ENCODE measurements around the gene COL25A1. TPM values are rescaled to one million over a fixed set of nuclear protein-coding genes. Genes with fewer than 3 reads are reported as not detected.

The COL25A1 gene
- total and polyA plus RNA-seq, 4 donors: 0.61 to 4.4 (median 2.1) TPM

GRCh38 chr4:109079731-109080130 is 222.7 kb downstream of the COL25A1 start:
- Histone ChIP-seq H3K9ac (ENCODE audit: low read depth in 1 of 2, low read length in 2 of 2) (no peak overlapping the region), H3K4me3 (ENCODE audit: low read depth in 1 of 3, low read length in 3 of 3) (no peak overlapping the region), H3K4me1 (ENCODE audit: control insufficient read depth in 4 of 4, insufficient read depth in 4 of 4, low read length in 3 of 4) (no peaks in the 10 kb centered on the region), H3K9me3 (ENCODE audit: control insufficient read depth in 4 of 4, low read length in 3 of 4) (no peaks in the 10 kb centered on the region), H3K36me3 (ENCODE audit: control insufficient read depth in 4 of 4, insufficient read depth in 3 of 4, low read depth in 1 of 4, low read length in 3 of 4) (no peaks in the 10 kb centered on the region), H3K27me3 (ENCODE audit: control insufficient read depth in 4 of 4, insufficient read depth in 4 of 4, low read length in 3 of 4) (peaks cover 0 to 6% (median 0%) of the 10 kb centered on the region in 4 donors), H3K27ac (ENCODE audit: low read depth in 1 of 2, low read length in 2 of 2) (no peak overlapping the region)
- DNase-seq (ENCODE audit: low spot score): no peak
- WGBS: 48% methylated on average over 4 of the region's 4 CpGs
- TF ChIP-seq HNF4G (IDR thresholded peaks at IDR 0.05) (no peak), REST (IDR thresholded peaks at IDR 0.05) (no peak), RAD21 (IDR thresholded peaks at IDR 0.05) (no peak), EGR1 (IDR thresholded peaks at IDR 0.05; ENCODE audit: low read depth in 2 of 2) (no peak), ATF3 (IDR thresholded peaks at IDR 0.05) (no peak), NR2F2 (IDR thresholded peaks at IDR 0.05) (no peak), SP1 (IDR thresholded peaks at IDR 0.05) (no peak), HNF4A (conservative IDR thresholded peaks at IDR 0.05) (no peak), GABPA (IDR thresholded peaks at IDR 0.05 in 1 of 2, conservative IDR thresholded peaks at IDR 0.05 in 1 of 2) (no peak), TAF1 (conservative IDR thresholded peaks at IDR 0.05) (no peak), RXRA (IDR thresholded peaks at IDR 0.05) (no peak), ZBTB33 (IDR thresholded peaks at IDR 0.05) (no peak), MAX (IDR thresholded peaks at IDR 0.05) (no peak), FOXA2 (IDR thresholded peaks at IDR 0.05) (no peak), FOXA1 (IDR thresholded peaks at IDR 0.05) (no peak), CTCF (IDR thresholded peaks at IDR 0.05; ENCODE audit: low read depth, low read length, missing input control) (no peak)

- Histone ChIP-seq H3K27me3 (ENCODE audit: control insufficient read depth in 4 of 4, insufficient read depth in 4 of 4, low read length in 3 of 4) (peaks cover 0 to 6% (median 0%) of the 10 kb centered on the region in 4 donors), H3K4me1 (ENCODE audit: control insufficient read depth in 4 of 4, insufficient read depth in 4 of 4, low read length in 3 of 4) (no peaks in the 10 kb centered on the region), H3K36me3 (ENCODE audit: control insufficient read depth in 4 of 4, insufficient read depth in 3 of 4, low read depth in 1 of 4, low read length in 3 of 4) (no peaks in the 10 kb centered on the region), H3K4me3 (ENCODE audit: low read depth in 1 of 3, low read length in 3 of 3) (no peak overlapping the region), H3K9ac (ENCODE audit: low read depth in 1 of 2, low read length in 2 of 2) (no peak overlapping the region), H3K27ac (ENCODE audit: low read depth in 1 of 2, low read length in 2 of 2) (no peak overlapping the region), H3K9me3 (ENCODE audit: control insufficient read depth in 4 of 4, low read length in 3 of 4) (no peaks in the 10 kb centered on the region)
- WGBS: 58% methylated on average over 2 of the region's 2 CpGs
- no peak for DNase-seq (ENCODE audit: low spot score)
- TF ChIP-seq EGR1 (IDR thresholded peaks at IDR 0.05; ENCODE audit: low read depth in 2 of 2) (no peak), NR2F2 (IDR thresholded peaks at IDR 0.05) (no peak), RAD21 (IDR thresholded peaks at IDR 0.05) (no peak), FOXA2 (IDR thresholded peaks at IDR 0.05) (no peak), RXRA (IDR thresholded peaks at IDR 0.05) (no peak), TAF1 (conservative IDR thresholded peaks at IDR 0.05) (no peak), REST (IDR thresholded peaks at IDR 0.05) (no peak), MAX (IDR thresholded peaks at IDR 0.05) (no peak), ZBTB33 (IDR thresholded peaks at IDR 0.05) (no peak), SP1 (IDR thresholded peaks at IDR 0.05) (no peak), ATF3 (IDR thresholded peaks at IDR 0.05) (no peak), YY1 (IDR thresholded peaks at IDR 0.05) (no peak), HNF4G (IDR thresholded peaks at IDR 0.05) (no peak)
Measured at GRCh38 chr4:109079201-109079600, 223.3 kb downstream of the COL25A1 start.
